ENCODE results near the gene EEF2KMT.
"Not testable (repeated sequence)": the region's sequence is repeated elsewhere in the genome, so short reads cannot be mapped to it uniquely, and the experiment has no call there.

The EEF2KMT gene

GRCh38 chr16:5070431-5071186 lies 27.0 kb downstream of the EEF2KMT start:
- no peak for DNase-seq (ENCODE audit: low read depth in 2 of 2)

GRCh38 chr16:5069854-5070253 lies 27.7 kb downstream of the EEF2KMT start:
- no peak for DNase-seq (ENCODE audit: low read depth in 2 of 2)

GRCh38 chr16:5069048-5069447 lies 28.5 kb downstream of the EEF2KMT start:
- DNase-seq (ENCODE audit: low read depth in 2 of 2): no peak

- no peak for DNase-seq (ENCODE audit: low read depth in 2 of 2)
Measured at GRCh38 chr16:5066511-5066910, 31.1 kb downstream of the EEF2KMT start.

GRCh38 chr16:5065813-5066212 lies 31.8 kb downstream of the EEF2KMT start, which contains the start of gene C16orf89:
Gene C16orf89 (minus strand): TSS chr16:5065956. CDS start chr16:5065908, 48 bp downstream.
- DNase-seq (ENCODE audit: low read depth in 2 of 2): no peak

GRCh38 chr16:5065326-5065725 lies 32.3 kb downstream of the EEF2KMT start:
- no peak for DNase-seq (ENCODE audit: low read depth in 2 of 2)

- DNase-seq (ENCODE audit: low read depth in 2 of 2): no peak
Measured at GRCh38 chr16:5064915-5065314, 32.7 kb downstream of the EEF2KMT start.

- DNase-seq (ENCODE audit: low read depth in 2 of 2): no peak
Measured at GRCh38 chr16:5062790-5063765, 34.5 kb downstream of the EEF2KMT start.

GRCh38 chr16:5062051-5062450 lies 35.5 kb downstream of the EEF2KMT start:
- no peak for DNase-seq (ENCODE audit: low read depth in 2 of 2)

- no peak for DNase-seq (ENCODE audit: low read depth in 2 of 2)
Measured at GRCh38 chr16:5060073-5060641, 37.4 kb downstream of the EEF2KMT start.

- no peak for DNase-seq (ENCODE audit: low read depth in 2 of 2)
Measured at GRCh38 chr16:5059386-5060072, 38.1 kb downstream of the EEF2KMT start.

GRCh38 chr16:5058476-5058875 lies 39.1 kb downstream of the EEF2KMT start:
- no peak for DNase-seq (ENCODE audit: low read depth in 2 of 2)

- no peak for DNase-seq (ENCODE audit: low read depth in 2 of 2)
Measured at GRCh38 chr16:5056352-5056751, 41.2 kb downstream of the EEF2KMT start.

- DNase-seq (ENCODE audit: low read depth in 2 of 2): no peak
Measured at GRCh38 chr16:5054876-5055865, 42.4 kb downstream of the EEF2KMT start.

- DNase-seq (ENCODE audit: low read depth in 2 of 2): no peak
Measured at GRCh38 chr16:5046914-5047313, 50.7 kb downstream of the EEF2KMT start.

- no peak for DNase-seq (ENCODE audit: low read depth in 2 of 2)
Measured at GRCh38 chr16:5045499-5046115, 52.0 kb downstream of the EEF2KMT start.

- not testable (repeated sequence) for DNase-seq (ENCODE audit: low read depth in 2 of 2)
Measured at GRCh38 chr16:5044581-5044980, 53.0 kb downstream of the EEF2KMT start.

- no peak for DNase-seq (ENCODE audit: low read depth in 2 of 2)
Measured at GRCh38 chr16:5044011-5044540, 53.5 kb downstream of the EEF2KMT start.

GRCh38 chr16:5042574-5043171 lies 54.9 kb downstream of the EEF2KMT start:
- DNase-seq (ENCODE audit: low read depth in 2 of 2): no peak

Measured in stimulated activated CD8-positive, alpha-beta memory T cell treated with anti-CD3 and anti-CD28 coated beads, Interleukin-7, amount 100 ng/mL, for 1 hour (primary cell).